Vagina (tissue), 2 donors: ENCODE measurements around the gene C6orf47. TPM values are rescaled to one million over a fixed set of nuclear protein-coding genes. Genes with fewer than 3 reads are reported as not detected.

Experiments used
- DNase-seq, 2 donors: peaks; one replicate each; pipeline ENCODE4 v3.0.0-alpha.2; 2017; ENCODE audit errors: extremely low spot score in 2 of 2
- H3K27ac ChIP-seq: fragments of 200-600 bp; sonication (generic); one replicate; pipeline ENCODE4 v1.5.1; 2019
- H3K27me3 ChIP-seq: fragments of 200-600 bp; sonication (generic); one replicate; pipeline ENCODE4 v1.5.1; 2019
- H3K36me3 ChIP-seq, 2 donors: fragments of 200-600 bp; sonication (generic); one replicate each; pipeline ENCODE4 v1.5.1; 2017 to 2019
- H3K4me1 ChIP-seq: fragments of 200-600 bp; sonication (generic); one replicate; pipeline ENCODE4 v1.5.1; 2019
- H3K4me3 ChIP-seq, 2 donors: fragments of 200-600 bp; sonication (generic); 1 replicate in 1 of 2; 2 replicates in 1 of 2; pipeline ENCODE4 v1.5.1; 2016 to 2019
- H3K9me3 ChIP-seq: fragments of 200-600 bp; sonication (generic); one replicate; pipeline ENCODE4 v1.5.1; 2019
- POLR2A ChIP-seq, 2 donors: fragments of 450-650 bp; IDR thresholded peaks; one replicate each; pipeline ENCODE4 v1.6.1; 2017; ENCODE audit warnings: antibody characterized with exemption in 2 of 2, mild to moderate bottlenecking in 2 of 2, moderate library complexity in 2 of 2
- POLR2AphosphoS5 ChIP-seq, 2 donors: sonication (generic); formaldehyde crosslinking; IDR thresholded peaks; one replicate each; pipeline ENCODE4 v1.9.0; 2017; ENCODE audit warnings: antibody characterized with exemption in 2 of 2, mild to moderate bottlenecking in 2 of 2, low read depth in 1 of 2; ENCODE audit not compliant: insufficient read depth in 1 of 2
- intact Hi-C: fragments of 100-400 bp; cut with DNase I; formaldehyde crosslinking; loops from one replicate; pipeline ENCODE4 v1.15.1; 2023
- total RNA-seq: library from RNA; depleted of rRNA; stranded (reverse); fragments of >200 nt; gene quantifications from one replicate; pipeline ENCODE4 v1.2.3, GENCODE V29; 2016
- TF ChIP-seq, protein P1 (sequence below), 3 experiments: fragments of 450-650 bp in 2 of 3; fragments of 200-600 bp in 1 of 3; sonication (generic) in 1 of 3; IDR thresholded peaks; one replicate each; pipeline ENCODE4 v1.5.1; 2017 to 2019; ENCODE audit warnings: antibody characterized with exemption in 3 of 3, mild to moderate bottlenecking in 2 of 3, moderate library complexity in 2 of 3

C6orf47 gene
- total RNA-seq, 1 donor from 2014 or later = 15.2 TPM

DNA sequence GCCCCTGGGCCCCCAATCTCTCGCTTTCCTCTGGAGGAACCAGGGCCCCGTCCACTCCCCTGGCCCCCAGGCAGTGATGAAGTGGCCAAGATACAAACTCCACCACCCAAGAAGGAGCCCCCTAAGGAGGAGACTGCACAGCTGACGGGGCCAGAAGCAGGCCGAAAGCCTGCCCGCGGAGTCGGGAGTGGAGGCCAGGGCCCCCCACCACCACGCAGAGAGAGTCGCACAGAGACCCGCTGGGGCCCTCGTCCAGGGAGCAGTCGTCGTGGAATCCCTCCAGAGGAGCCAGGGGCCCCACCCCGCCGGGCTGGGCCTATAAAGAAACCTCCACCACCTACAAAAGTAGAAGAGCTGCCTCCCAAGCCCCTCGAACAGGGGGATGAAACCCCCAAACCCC is 29.4 kb downstream of the C6orf47 start:
- intact Hi-C loops = no loop called here
- H3K4me1 ChIP-seq = no peaks in the 10 kb centered on the region
- H3K27ac ChIP-seq = no peak overlapping the region
- no peaks in the 10 kb centered on the region for H3K9me3 ChIP-seq
- peaks cover 0 to 97% of the 10 kb centered on the region in 2 donors for H3K36me3 ChIP-seq
- TF ChIP-seq POLR2AphosphoS5 (IDR thresholded peaks at IDR 0.05; ENCODE audit: insufficient read depth in 1 of 2, low read depth in 1 of 2) = no peak
- TF ChIP-seq, protein P1, sequence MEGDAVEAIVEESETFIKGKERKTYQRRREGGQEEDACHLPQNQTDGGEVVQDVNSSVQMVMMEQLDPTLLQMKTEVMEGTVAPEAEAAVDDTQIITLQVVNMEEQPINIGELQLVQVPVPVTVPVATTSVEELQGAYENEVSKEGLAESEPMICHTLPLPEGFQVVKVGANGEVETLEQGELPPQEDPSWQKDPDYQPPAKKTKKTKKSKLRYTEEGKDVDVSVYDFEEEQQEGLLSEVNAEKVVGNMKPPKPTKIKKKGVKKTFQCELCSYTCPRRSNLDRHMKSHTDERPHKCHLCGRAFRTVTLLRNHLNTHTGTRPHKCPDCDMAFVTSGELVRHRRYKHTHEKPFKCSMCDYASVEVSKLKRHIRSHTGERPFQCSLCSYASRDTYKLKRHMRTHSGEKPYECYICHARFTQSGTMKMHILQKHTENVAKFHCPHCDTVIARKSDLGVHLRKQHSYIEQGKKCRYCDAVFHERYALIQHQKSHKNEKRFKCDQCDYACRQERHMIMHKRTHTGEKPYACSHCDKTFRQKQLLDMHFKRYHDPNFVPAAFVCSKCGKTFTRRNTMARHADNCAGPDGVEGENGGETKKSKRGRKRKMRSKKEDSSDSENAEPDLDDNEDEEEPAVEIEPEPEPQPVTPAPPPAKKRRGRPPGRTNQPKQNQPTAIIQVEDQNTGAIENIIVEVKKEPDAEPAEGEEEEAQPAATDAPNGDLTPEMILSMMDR (IDR thresholded peaks at IDR 0.05) = no peak
- TF ChIP-seq POLR2A (IDR thresholded peaks at IDR 0.05) = no peak
- H3K4me3 ChIP-seq = no peak overlapping the region
- H3K27me3 ChIP-seq = no peaks in the 10 kb centered on the region
- DNase-seq = no peak

DNA sequence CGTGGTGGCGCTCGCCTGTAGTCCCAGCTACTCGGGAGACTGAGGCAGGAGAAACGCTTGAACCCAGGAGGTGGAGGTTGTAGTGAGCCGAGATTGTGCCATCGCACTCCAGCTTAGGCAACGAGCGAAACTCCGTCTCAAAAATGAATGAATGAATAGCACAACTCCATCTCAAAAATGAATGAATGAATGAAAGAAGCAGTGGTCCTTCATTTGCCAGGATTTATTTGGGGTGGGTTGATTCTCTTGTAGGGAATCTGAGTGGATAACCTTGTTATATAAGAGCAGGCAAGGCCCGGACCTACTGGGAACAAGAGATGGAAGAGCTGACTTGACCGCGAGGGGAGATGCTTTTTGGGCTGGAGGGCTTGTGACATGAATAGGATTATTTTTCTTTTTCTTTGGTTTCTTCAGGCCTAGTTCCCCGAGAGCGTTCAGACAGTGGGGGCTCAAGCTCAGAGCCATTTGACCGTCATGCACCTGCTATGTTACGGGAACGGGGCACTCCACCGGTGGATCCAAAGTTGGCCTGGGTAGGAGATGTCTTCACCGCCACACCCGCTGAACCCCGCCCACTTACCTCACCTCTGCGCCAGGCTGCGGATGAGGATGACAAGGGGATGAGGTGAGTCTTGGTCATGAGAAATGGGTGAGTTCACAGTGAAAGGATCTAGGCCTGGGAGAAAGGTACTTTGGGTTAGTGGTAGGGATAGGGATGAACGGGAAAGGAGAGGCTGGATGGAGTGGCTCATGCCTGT is 30.2 kb downstream of the C6orf47 start:
- TF ChIP-seq, protein P1 (IDR thresholded peaks at IDR 0.05) = no peak
- TF ChIP-seq POLR2AphosphoS5 (IDR thresholded peaks at IDR 0.05; ENCODE audit: insufficient read depth in 1 of 2, low read depth in 1 of 2) (no peak), POLR2A (IDR thresholded peaks at IDR 0.05) (no peak)
- intact Hi-C loops = no loop called here
- peaks cover 0 to 97% of the 10 kb centered on the region in 2 donors for H3K36me3 ChIP-seq

DNA sequence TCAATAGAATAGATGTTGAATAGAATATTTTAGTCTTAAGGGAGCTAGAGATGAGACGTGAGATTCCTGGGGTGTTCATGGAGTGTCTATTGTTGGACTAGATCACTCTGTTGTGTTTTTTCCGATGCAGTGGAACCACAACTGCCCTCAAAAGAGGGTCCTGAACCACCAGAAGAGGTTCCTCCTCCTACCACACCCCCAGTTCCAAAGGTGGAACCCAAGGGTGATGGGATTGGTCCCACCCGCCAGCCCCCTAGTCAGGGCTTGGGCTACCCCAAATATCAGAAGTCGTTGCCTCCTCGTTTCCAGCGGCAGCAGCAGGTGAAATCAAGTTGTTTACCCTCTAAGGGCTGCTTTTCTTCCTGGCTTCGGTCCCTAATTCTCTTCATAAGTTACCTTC is 31.6 kb downstream of the C6orf47 start:
- H3K36me3 ChIP-seq = peaks cover 0 to 97% of the 10 kb centered on the region in 2 donors
- H3K27ac ChIP-seq = no peak overlapping the region
- no peaks in the 10 kb centered on the region for H3K27me3 ChIP-seq
- H3K4me3 ChIP-seq = no peak overlapping the region
- no peak for TF ChIP-seq POLR2A (IDR thresholded peaks at IDR 0.05)
- no peak for TF ChIP-seq POLR2AphosphoS5 (IDR thresholded peaks at IDR 0.05; ENCODE audit: insufficient read depth in 1 of 2, low read depth in 1 of 2)
- intact Hi-C loops = no loop called here
- no peaks in the 10 kb centered on the region for H3K4me1 ChIP-seq
- H3K9me3 ChIP-seq = no peaks in the 10 kb centered on the region
- no peak for DNase-seq

More for the DNA sequence above, 30.2 kb downstream of the C6orf47 start:
- Histone ChIP-seq H3K27me3 (no peaks in the 10 kb centered on the region), H3K4me3 (no peak overlapping the region), H3K4me1 (no peaks in the 10 kb centered on the region), H3K27ac (no peak overlapping the region), H3K9me3 (no peaks in the 10 kb centered on the region)
- no peak for DNase-seq

DNA sequence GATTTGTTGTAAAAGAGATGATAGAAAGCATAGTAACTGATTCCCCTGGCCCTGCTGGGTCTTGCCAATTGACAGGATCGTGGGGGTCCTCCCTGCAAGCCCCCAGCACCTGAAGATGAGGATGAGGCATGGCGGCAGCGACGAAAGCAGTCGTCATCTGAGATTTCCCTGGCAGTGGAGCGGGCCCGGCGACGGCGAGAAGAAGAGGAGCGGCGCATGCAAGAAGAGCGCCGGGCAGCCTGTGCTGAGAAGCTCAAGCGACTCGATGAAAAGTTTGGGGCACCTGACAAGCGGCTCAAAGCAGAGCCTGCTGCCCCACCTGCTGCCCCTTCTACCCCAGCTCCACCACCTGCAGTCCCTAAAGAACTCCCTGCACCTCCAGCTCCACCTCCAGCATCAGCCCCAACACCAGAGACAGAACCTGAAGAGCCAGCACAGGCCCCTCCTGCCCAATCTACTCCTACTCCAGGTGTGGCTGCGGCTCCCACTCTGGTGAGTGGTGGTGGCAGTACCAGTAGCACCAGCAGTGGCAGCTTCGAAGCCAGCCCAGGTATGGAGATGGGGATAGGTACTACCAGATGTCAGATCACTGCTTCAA is 32.8 kb downstream of the C6orf47 start:
- no peaks in the 10 kb centered on the region for H3K27me3 ChIP-seq
- TF ChIP-seq, protein P1 (IDR thresholded peaks at IDR 0.05) = no peak
- TF ChIP-seq POLR2AphosphoS5 (IDR thresholded peaks at IDR 0.05; ENCODE audit: insufficient read depth in 1 of 2, low read depth in 1 of 2) (no peak), POLR2A (IDR thresholded peaks at IDR 0.05) (no peak)
- DNase-seq = no peak
- peaks cover 0 to 94% of the 10 kb centered on the region in 2 donors for H3K36me3 ChIP-seq
- no peak overlapping the region for H3K27ac ChIP-seq
- peaks cover 2% of the 10 kb centered on the region for H3K4me1 ChIP-seq
- intact Hi-C loops = no loop called here
- no peaks in the 10 kb centered on the region for H3K9me3 ChIP-seq
- H3K4me3 ChIP-seq = no peak overlapping the region

DNA sequence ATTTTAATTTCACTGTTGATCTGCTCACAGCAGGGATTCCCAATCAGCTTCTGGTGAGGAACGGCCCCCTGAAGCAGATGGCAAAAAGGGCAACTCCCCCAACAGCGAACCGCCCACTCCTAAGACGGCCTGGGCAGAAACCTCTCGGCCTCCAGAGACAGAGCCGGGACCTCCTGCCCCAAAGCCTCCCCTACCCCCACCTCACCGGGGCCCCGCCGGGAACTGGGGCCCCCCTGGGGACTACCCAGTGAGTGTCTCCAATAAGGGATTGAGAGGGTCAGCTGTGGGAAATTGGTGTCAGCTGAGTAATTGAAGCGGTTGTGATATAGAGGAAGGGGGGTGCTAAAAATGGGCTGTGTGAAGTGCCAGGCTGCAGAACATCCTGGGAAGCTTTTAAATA is 33.6 kb downstream of the C6orf47 start:
- Histone ChIP-seq H3K4me3 (no peak overlapping the region), H3K27ac (no peak overlapping the region), H3K36me3 (peaks cover 0 to 85% of the 10 kb centered on the region in 2 donors), H3K27me3 (no peaks in the 10 kb centered on the region), H3K4me1 (peaks cover 11% of the 10 kb centered on the region), H3K9me3 (no peaks in the 10 kb centered on the region)
- intact Hi-C loops = no loop called here
- no peak for DNase-seq
- TF ChIP-seq POLR2A (IDR thresholded peaks at IDR 0.05) (no peak), POLR2AphosphoS5 (IDR thresholded peaks at IDR 0.05; ENCODE audit: insufficient read depth in 1 of 2, low read depth in 1 of 2) (no peak)
- TF ChIP-seq, protein P1 (IDR thresholded peaks at IDR 0.05) = no peak
